ENCODE measurements around the gene PRR33.
A peak's percentile ranks its signal among the peaks of the same experiment; 100 is the strongest.
"Not testable (repeated sequence)": the region's sequence is repeated elsewhere in the genome, so short reads cannot be mapped to it uniquely, and the experiment has no call there.

PRR33 gene

GRCh38 chr11:1874441-1875092 is 17.1 kb downstream of the PRR33 start:
- DNase-seq = not testable (repeated sequence)

GRCh38 chr11:1873813-1874150 is 17.9 kb downstream of the PRR33 start:
- not testable (repeated sequence) for DNase-seq

- no peak for DNase-seq
Observed at GRCh38 chr11:1873048-1873812, 18.5 kb downstream of the PRR33 start.

- no peak for DNase-seq
Observed at GRCh38 chr11:1872267-1872985, 19.3 kb downstream of the PRR33 start.

- DNase-seq = no peak
Observed at GRCh38 chr11:1871531-1871930, 20.2 kb downstream of the PRR33 start.

- no peak for DNase-seq
Observed at GRCh38 chr11:1870721-1871466, 20.8 kb downstream of the PRR33 start.

GRCh38 chr11:1870326-1870696 is 21.4 kb downstream of the PRR33 start:
- no peak for DNase-seq

- no peak for DNase-seq
Observed at GRCh38 chr11:1869427-1870325, 22.0 kb downstream of the PRR33 start.

GRCh38 chr11:1868636-1869291 is 22.9 kb downstream of the PRR33 start:
- DNase-seq = no peak

- no peak for DNase-seq
Observed at GRCh38 chr11:1868056-1868635, 23.5 kb downstream of the PRR33 start.

GRCh38 chr11:1867381-1867780 is 24.3 kb downstream of the PRR33 start:
- no peak for DNase-seq

GRCh38 chr11:1866776-1867175 is 24.9 kb downstream of the PRR33 start:
- no peak for DNase-seq

- no peak for DNase-seq
Observed at GRCh38 chr11:1866226-1866625, 25.5 kb downstream of the PRR33 start.

- no peak for DNase-seq
Observed at GRCh38 chr11:1864831-1865665, 26.6 kb downstream of the PRR33 start.

GRCh38 chr11:1864231-1864630 is 27.5 kb downstream of the PRR33 start:
- no peak for DNase-seq

GRCh38 chr11:1863352-1864216 is 28.1 kb downstream of the PRR33 start:
- peak; percentile 61 for DNase-seq

GRCh38 chr11:1862588-1863351 is 28.9 kb downstream of the PRR33 start:
- DNase-seq = peak; percentile 36

Data from inflammatory macrophage treated with lipopolysaccharide for 4 hours (primary cell).